Uterus (tissue), 2 donors: Measurements from ENCODE around the gene MOB3A.
"Not testable (repeated sequence)": the region's sequence is repeated elsewhere in the genome, so short reads cannot be mapped to it uniquely, and the experiment has no call there.

ENCODE experiments used
- CTCF ChIP-seq, 4 experiments: fragments of 200-600 bp in 2 of 4; fragments of 450-650 bp in 2 of 4; sonication (generic) in 2 of 4; IDR thresholded peaks; one replicate each; pipeline ENCODE4 v1.5.1; 2016 to 2019; ENCODE audit warnings: antibody characterized with exemption in 4 of 4, mild to moderate bottlenecking in 2 of 4, moderate library complexity in 1 of 4
- POLR2A ChIP-seq, 2 donors: fragments of 450-650 bp; IDR thresholded peaks; one replicate each; pipeline ENCODE4 v1.6.1; 2016; ENCODE audit warnings: antibody characterized with exemption in 2 of 2, mild to moderate bottlenecking in 1 of 2, moderate library complexity in 1 of 2

GRCh38 chr19:2131012-2131975 lies 35.2 kb upstream of the MOB3A start:
- not testable (repeated sequence) for TF ChIP-seq CTCF, POLR2A (IDR thresholded peaks at IDR 0.05)
